Right lobe of liver (tissue), 4 donors: ENCODE results near the gene ETF1.

Experiments
- POLR2A ChIP-seq: fragments of 450-650 bp; IDR thresholded peaks from one replicate; pipeline ENCODE4 v1.6.1; 2017; ENCODE audit warnings: antibody characterized with exemption, mild to moderate bottlenecking
- TF ChIP-seq, protein P1 (sequence below), 4 donors: fragments of 200-600 bp in 3 of 4; fragments of 450-650 bp in 1 of 4; IDR thresholded peaks; one replicate each; pipeline versions ENCODE4 v1.5.1 to v1.8.0; 2016 to 2022; ENCODE audit warnings: antibody characterized with exemption in 4 of 4, mild to moderate bottlenecking in 2 of 4
- donor health status: DM: no; HTN: no; CAD: no.
- donor health status: DM: no; HTN: no; CAD: no.
- donor health status: DM: no; HTN: yes; CAD: no.

DNA sequence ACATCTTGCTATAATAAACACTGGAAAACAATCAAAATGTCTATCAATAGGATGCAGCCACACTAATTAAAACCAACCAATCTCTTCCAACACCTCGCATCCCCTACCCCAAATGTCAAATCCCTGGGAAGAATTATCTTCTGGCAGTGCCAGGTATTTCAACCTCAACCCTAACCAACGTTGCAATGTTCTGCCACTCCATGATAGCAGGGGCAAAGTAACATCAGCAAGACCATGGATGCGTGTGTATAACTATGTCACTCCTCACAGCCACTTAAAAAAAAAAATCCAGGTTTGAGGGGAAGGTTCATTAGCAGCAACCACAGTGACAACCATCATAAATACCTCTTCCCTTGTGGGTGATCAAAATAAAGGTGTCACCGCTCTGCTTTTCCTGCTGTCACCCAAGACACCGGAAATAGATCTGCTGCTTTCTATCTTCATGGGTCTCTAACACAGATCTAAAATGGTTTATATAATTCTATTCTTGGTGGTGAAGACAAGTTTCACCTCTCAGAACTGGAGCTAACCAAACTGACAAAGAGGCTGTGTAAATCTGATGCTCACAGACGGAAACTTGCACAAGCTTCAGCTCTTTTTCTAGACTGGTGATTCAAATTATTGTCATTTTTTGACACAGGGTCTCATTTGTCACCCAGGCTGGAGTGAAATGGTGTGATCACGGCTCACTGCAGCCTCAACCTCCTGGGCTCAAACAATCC lies 22.2 kb upstream of the ETF1 start:
- TF ChIP-seq, protein P1, sequence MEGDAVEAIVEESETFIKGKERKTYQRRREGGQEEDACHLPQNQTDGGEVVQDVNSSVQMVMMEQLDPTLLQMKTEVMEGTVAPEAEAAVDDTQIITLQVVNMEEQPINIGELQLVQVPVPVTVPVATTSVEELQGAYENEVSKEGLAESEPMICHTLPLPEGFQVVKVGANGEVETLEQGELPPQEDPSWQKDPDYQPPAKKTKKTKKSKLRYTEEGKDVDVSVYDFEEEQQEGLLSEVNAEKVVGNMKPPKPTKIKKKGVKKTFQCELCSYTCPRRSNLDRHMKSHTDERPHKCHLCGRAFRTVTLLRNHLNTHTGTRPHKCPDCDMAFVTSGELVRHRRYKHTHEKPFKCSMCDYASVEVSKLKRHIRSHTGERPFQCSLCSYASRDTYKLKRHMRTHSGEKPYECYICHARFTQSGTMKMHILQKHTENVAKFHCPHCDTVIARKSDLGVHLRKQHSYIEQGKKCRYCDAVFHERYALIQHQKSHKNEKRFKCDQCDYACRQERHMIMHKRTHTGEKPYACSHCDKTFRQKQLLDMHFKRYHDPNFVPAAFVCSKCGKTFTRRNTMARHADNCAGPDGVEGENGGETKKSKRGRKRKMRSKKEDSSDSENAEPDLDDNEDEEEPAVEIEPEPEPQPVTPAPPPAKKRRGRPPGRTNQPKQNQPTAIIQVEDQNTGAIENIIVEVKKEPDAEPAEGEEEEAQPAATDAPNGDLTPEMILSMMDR (IDR thresholded peaks at IDR 0.05), result no peak
- no peak for TF ChIP-seq POLR2A
